ENCODE measurements around the gene SFTPA2. TPM values are rescaled to one million over a fixed set of nuclear protein-coding genes. Genes with fewer than 3 reads are reported as not detected.

SFTPA2 gene
- total and polyA plus RNA-seq, 10 of the 15 experiments (the other 5 are each of a cell fraction or from before 2014, with no cell fraction given), result 0.03 to 4.2 TPM; not detected in 8

DNA sequence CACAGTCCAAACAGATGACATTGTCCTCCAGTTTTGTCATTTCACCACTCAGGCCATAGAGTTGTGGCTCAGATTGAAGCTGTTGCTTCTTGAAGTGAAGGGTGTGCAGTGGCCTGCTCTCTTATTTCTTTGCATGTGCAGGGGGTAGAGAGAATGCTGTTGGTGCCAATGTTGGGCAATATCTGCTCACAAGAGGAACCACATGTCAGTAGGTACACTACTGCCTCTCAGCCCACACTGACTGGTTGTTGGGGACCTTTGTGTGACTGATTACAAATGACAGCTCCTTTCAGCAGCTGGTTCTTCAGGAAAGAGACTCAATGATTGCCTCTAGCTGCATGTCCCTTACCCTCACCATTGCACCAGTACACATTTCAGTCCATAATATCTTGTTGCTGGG lies 28.6 kb upstream of the SFTPA2 start (continued):
- no peak for TF ChIP-seq ASH2L (IDR thresholded peaks at IDR 0.05; ENCODE audit: borderline replicate concordance, low read depth)
- TF ChIP-seq RUNX3 (IDR thresholded peaks at IDR 0.05; ENCODE audit: low read length), result no peak

DNA sequence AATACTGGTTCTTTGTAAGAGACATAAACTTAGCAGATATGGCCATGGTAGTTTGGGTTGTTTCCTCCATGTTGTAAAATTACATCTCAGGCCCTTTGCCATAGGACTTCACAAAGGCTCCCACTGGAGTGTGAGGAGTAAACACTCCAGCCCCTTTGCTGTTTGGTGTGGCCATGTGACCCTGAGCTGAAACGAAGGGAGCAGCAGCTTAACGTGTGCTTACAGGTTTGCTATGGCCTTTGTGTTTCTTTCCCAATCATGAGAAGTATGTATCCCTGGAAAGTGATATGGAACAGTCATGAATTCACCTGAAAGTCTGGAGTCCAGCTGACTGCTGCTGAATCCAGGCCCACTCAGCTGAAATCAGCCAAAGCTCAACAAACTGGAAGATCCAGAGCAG lies 26.7 kb upstream of the SFTPA2 start:
- no peak for FAIRE-seq
- RAD21 ChIA-PET (ENCODE audit: unreplicated experiment), result no interaction called here

GRCh38 chr10:79585870-79586527 lies 25.8 kb upstream of the SFTPA2 start:
- ChIA-PET RAD21 (ENCODE audit: unreplicated experiment) (no interaction called here), CTCF (no interaction called here), POLR2A (no interaction called here), SMC1A (ENCODE audit: uncharacterized antibody, unreplicated experiment) (no interaction called here)
- Histone ChIP-seq H3K4me1 (ENCODE audit: control insufficient read depth, insufficient read depth, low read length) (no peaks in the 10 kb centered on the region), H3K27me3 (replicated peaks in 1 of 2; ENCODE audit: control insufficient read depth in 2 of 2, insufficient read depth in 2 of 2, low read length in 1 of 2) (no peaks in the 10 kb centered on the region; a peak in 1 of 4 replicates), H3K4me3 (no peak overlapping the region), H2AFZ (ENCODE audit: control insufficient read depth, low read depth, low read length) (no peak overlapping the region), H3K36me3 (ENCODE audit: control insufficient read depth in 2 of 2, insufficient read depth in 2 of 2, low read length in 1 of 2) (no peaks in the 10 kb centered on the region), H3K9me3 (replicated peaks; ENCODE audit: control insufficient read depth, insufficient read depth, low read length) (no peaks in the 10 kb centered on the region), H3K9ac (ENCODE audit: control insufficient read depth, insufficient read depth, low read length) (no peak overlapping the region), H3K27ac (ENCODE audit: control insufficient read depth, insufficient read depth) (no peak overlapping the region), H3K79me2 (ENCODE audit: control insufficient read depth, insufficient read depth, low read length) (no peaks in the 10 kb centered on the region), H4K20me1 (ENCODE audit: control insufficient read depth, insufficient read depth) (no peaks in the 10 kb centered on the region), H3K4me2 (ENCODE audit: control insufficient read depth, insufficient read depth) (no peak overlapping the region)
- in situ Hi-C loops (cut with MboI) (no loop called here), intact Hi-C loops (cut with micrococcal nuclease; ENCODE audit: unreplicated experiment) (no loop called here)
- 21% methylated on average over 11 of the region's 11 CpGs for WGBS (ENCODE audit: insufficient coverage, insufficient replicate concordance, low lambda C conversion rate, missing lambda C conversion rate)
- FAIRE-seq, result no peak
- no peak for ATAC-seq
- DNase-seq (ENCODE audit: low read depth, low spot score), result no peak
- TF ChIP-seq NR2F1 (conservative IDR thresholded peaks at IDR 0.05) (no peak), BMI1 (IDR thresholded peaks at IDR 0.05; ENCODE audit: borderline replicate concordance) (no peak), PAX8 (IDR thresholded peaks at IDR 0.05) (no peak), SP1 (IDR thresholded peaks at IDR 0.05; ENCODE audit: low read depth, low read length) (no peak), CBX3 (IDR thresholded peaks at IDR 0.05; ENCODE audit: borderline replicate concordance, low read depth) (no peak), ASH2L (IDR thresholded peaks at IDR 0.05; ENCODE audit: borderline replicate concordance, low read depth) (no peak)
- no TSS peak for BruUV-seq (replicated peaks)

More for the DNA sequence above, 26.7 kb upstream of the SFTPA2 start:
- ChIA-PET CTCF (no interaction called here), SMC1A (ENCODE audit: uncharacterized antibody, unreplicated experiment) (no interaction called here), POLR2A (no interaction called here)
- Histone ChIP-seq H3K79me2 (ENCODE audit: control insufficient read depth, insufficient read depth, low read length) (no peaks in the 10 kb centered on the region), H3K36me3 (ENCODE audit: control insufficient read depth in 2 of 2, insufficient read depth in 2 of 2, low read length in 1 of 2) (no peaks in the 10 kb centered on the region), H3K9ac (ENCODE audit: control insufficient read depth, insufficient read depth, low read length) (no peak overlapping the region), H3K9me3 (replicated peaks; ENCODE audit: control insufficient read depth, insufficient read depth, low read length) (no peaks in the 10 kb centered on the region), H4K20me1 (ENCODE audit: control insufficient read depth, insufficient read depth) (no peaks in the 10 kb centered on the region), H2AFZ (ENCODE audit: control insufficient read depth, low read depth, low read length) (no peak overlapping the region), H3K4me2 (ENCODE audit: control insufficient read depth, insufficient read depth) (no peak overlapping the region), H3K27me3 (replicated peaks in 1 of 2; ENCODE audit: control insufficient read depth in 2 of 2, insufficient read depth in 2 of 2, low read length in 1 of 2) (no peaks in the 10 kb centered on the region; a peak in 1 of 4 replicates), H3K4me1 (ENCODE audit: control insufficient read depth, insufficient read depth, low read length) (no peaks in the 10 kb centered on the region), H3K4me3 (no peak overlapping the region), H3K27ac (ENCODE audit: control insufficient read depth, insufficient read depth) (no peak overlapping the region)
- ATAC-seq, result no peak
- BruUV-seq (replicated peaks), result no TSS peak
- TF ChIP-seq KLF5 (IDR thresholded peaks at IDR 0.05; ENCODE audit: partially characterized antibody), result no peak
- intact Hi-C loops (cut with micrococcal nuclease; ENCODE audit: unreplicated experiment) (no loop called here), in situ Hi-C loops (cut with MboI) (no loop called here)
- DNase-seq (ENCODE audit: low read depth, low spot score), result no peak
- 0% methylated on average over 2 of the region's 2 CpGs for WGBS (ENCODE audit: insufficient coverage, insufficient replicate concordance, low lambda C conversion rate, missing lambda C conversion rate)
